GM21381 (cell line): ENCODE measurements around the gene CHRNA4.

Experiments used
- ATAC-seq: cut with Tn5 transposase; IDR thresholded peaks from one replicate; pipeline ENCODE4 v1.9.1; 2021; ENCODE audit warnings: mild to moderate bottlenecking, moderate library complexity; ENCODE audit not compliant: unreplicated experiment

The CHRNA4 gene

GRCh38 chr20:63295018-63295417, 66.1 kb downstream of the CHRNA4 start:
- no peak for ATAC-seq

GRCh38 chr20:63294536-63294900, 66.6 kb downstream of the CHRNA4 start:
- ATAC-seq = no peak

GRCh38 chr20:63293871-63294535, 67.1 kb downstream of the CHRNA4 start:
- ATAC-seq = no peak

- no peak for ATAC-seq
Observed at GRCh38 chr20:63293456-63293855, 67.7 kb downstream of the CHRNA4 start.
